HFFc6 (cell line): ENCODE measurements around the gene RRP9. TPM values are rescaled to one million over a fixed set of nuclear protein-coding genes. Genes with fewer than 3 reads are reported as not detected.

ENCODE experiments used
- DNase-seq: peaks from one replicate; pipeline ENCODE4 v3.0.0-alpha.2; 2018
- H3K27ac Mint-ChIP-seq: 2 replicates; pipeline ENCODE4 v1.8.0; 2020; ENCODE audit warnings: mild to moderate bottlenecking, mixed read lengths
- H3K27me3 Mint-ChIP-seq: 2 replicates; pipeline ENCODE4 v1.8.0; 2021; ENCODE audit warnings: mild to moderate bottlenecking, moderate library complexity, mixed read lengths; ENCODE audit not compliant: insufficient read depth
- H3K36me3 Mint-ChIP-seq: 2 replicates; pipeline ENCODE4 v1.8.0; 2021; ENCODE audit warnings: low read depth, mixed read lengths
- H3K4me1 Mint-ChIP-seq: 2 replicates; pipeline ENCODE4 v1.8.0; 2020; ENCODE audit warnings: low read depth, mixed read lengths
- H3K4me3 Mint-ChIP-seq: 2 replicates; pipeline ENCODE4 v1.8.0; 2020; ENCODE audit warnings: mild to moderate bottlenecking, moderate library complexity, mixed read lengths
- H3K9me3 Mint-ChIP-seq: 2 replicates; pipeline ENCODE4 v1.8.0; 2020; ENCODE audit warnings: mild to moderate bottlenecking, mixed read lengths
- total RNA-seq, 6 experiments: library from RNA; stranded (reverse); fragmentation: NEBNext Ultra II Directional; extraction: Animal tissue kit (Norgen Biotek cat#: 25700); gene quantifications; 2 replicates in 1 of 6; 3 replicates in 5 of 6; pipeline ENCODE4 v1.2.3, GENCODE V29; 2021
- TF ChIP-seq, protein P1 (sequence below): fragments of 200-600 bp; sonication (generic); IDR thresholded peaks from 2 replicates; pipeline ENCODE4 v1.5.0; 2021; ENCODE audit warnings: antibody characterized with exemption, mild to moderate bottlenecking

RRP9 gene
- total RNA-seq, 6 experiments from 2014 or later = 30.0 to 36.6 (median 32.5) TPM

DNA sequence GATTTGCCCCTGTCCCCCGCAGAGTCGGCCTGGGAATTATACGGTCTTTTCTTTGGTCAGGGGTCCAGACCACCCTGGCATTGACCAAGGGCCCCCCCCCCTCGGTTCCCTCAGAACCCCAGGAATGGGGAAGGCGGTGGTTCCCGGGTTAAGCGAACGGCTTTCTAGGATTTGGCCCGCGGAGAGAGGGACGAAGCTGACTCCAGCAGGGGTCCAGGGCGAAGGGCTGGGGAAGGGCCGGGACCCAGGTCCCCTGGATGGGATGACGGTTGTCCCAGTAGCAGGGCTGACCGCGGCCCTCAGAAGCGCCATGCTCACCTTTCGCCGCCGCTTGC lies 274 bp downstream of the RRP9 start:
- H3K4me1 Mint-ChIP-seq = peaks cover 32% of the 10 kb centered on the region
- H3K4me3 Mint-ChIP-seq = peak overlapping the region; percentile 89
- no peaks in the 10 kb centered on the region; the same call in 1 of the 2 replicates for H3K27me3 Mint-ChIP-seq
- no peaks in the 10 kb centered on the region for H3K9me3 Mint-ChIP-seq
- H3K36me3 Mint-ChIP-seq = peaks cover 5% of the 10 kb centered on the region
- H3K27ac Mint-ChIP-seq = peak overlapping the region; percentile 53
- TF ChIP-seq, protein P1, sequence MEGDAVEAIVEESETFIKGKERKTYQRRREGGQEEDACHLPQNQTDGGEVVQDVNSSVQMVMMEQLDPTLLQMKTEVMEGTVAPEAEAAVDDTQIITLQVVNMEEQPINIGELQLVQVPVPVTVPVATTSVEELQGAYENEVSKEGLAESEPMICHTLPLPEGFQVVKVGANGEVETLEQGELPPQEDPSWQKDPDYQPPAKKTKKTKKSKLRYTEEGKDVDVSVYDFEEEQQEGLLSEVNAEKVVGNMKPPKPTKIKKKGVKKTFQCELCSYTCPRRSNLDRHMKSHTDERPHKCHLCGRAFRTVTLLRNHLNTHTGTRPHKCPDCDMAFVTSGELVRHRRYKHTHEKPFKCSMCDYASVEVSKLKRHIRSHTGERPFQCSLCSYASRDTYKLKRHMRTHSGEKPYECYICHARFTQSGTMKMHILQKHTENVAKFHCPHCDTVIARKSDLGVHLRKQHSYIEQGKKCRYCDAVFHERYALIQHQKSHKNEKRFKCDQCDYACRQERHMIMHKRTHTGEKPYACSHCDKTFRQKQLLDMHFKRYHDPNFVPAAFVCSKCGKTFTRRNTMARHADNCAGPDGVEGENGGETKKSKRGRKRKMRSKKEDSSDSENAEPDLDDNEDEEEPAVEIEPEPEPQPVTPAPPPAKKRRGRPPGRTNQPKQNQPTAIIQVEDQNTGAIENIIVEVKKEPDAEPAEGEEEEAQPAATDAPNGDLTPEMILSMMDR = no peak
- DNase-seq = no peak

DNA sequence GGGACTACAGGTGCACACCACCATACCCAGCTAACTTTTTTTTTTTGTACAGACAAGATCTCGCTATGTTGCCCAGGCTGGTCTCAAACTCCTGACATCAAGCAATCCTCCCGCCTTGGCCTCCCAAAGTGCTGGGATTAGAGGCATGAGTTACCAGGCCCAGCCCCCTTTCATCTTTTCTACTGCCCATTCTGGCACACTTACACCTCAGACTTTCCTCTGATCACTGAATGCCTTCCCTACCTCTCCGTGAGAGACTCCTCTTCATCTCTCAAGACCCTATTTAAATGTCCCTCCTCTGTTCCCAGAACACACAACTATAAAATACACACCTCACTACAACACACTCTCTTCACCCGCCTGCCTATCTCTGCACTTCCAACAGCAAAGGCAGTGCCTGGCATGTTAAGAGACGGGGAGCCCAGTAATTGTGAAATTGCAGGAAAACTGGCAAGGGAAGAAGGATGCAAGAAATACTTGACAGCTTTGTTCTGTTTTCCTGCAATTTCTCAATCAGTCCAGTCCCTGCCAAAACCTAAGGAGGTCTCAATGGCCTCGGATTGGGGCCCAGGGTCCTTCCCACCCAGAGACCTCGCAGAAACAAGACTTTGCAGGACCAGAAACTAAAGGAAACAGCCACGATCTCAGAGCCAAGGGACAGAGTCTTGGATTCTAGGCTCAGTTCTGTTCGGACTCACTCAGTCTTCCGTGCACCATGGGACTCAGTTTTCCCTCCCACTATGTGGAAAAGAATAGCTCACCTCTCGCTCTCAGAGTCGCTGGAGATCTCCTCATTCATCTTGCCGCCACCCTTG lies 849 bp downstream of the RRP9 start:
- DNase-seq = no peak
- TF ChIP-seq, protein P1 = no peak

DNA sequence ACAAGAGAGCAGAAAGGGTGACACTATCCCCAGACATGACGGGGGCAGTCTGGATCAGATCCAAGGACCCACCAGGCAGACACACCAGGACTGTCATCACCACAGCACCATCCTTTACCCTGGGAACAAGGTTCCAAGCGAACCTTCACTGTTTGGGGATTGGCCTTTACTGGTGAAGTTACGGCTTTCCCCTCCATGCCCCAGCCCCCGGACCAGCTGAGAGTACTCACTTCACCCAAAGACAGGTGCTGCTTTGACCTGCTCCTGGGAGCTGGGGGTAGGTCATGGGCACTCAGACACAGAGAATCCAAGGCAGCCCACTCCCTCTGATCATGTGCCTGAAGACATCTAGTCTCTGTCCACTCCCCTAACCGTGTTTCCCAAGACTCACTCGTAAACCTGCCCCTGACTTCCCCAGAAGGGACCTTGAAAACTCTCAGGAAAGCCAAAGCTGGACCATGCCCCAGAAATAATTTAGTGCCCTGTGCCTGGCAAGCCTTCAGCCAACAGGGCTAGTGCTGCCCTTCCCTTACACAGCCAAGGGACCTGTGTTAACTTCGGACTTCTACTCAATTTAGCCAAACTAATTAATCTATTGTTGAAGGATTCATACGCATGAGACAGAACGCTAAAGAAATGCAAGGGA lies 2.8 kb downstream of the RRP9 start:
- TF ChIP-seq, protein P1 = no peak
- DNase-seq = no peak
- H3K27ac Mint-ChIP-seq = no peak overlapping the region
- peaks cover 15% of the 10 kb centered on the region for H3K36me3 Mint-ChIP-seq
- H3K9me3 Mint-ChIP-seq = no peaks in the 10 kb centered on the region
- no peaks in the 10 kb centered on the region; the same call in none of the 2 replicates for H3K27me3 Mint-ChIP-seq
- no peak overlapping the region for H3K4me3 Mint-ChIP-seq
- peaks cover 32% of the 10 kb centered on the region for H3K4me1 Mint-ChIP-seq

More for the DNA sequence above, 849 bp downstream of the RRP9 start:
- Mint-ChIP-seq H3K27ac (peak overlapping the region; percentile 53), H3K36me3 (peaks cover 9% of the 10 kb centered on the region), H3K4me1 (peaks cover 32% of the 10 kb centered on the region), H3K9me3 (no peaks in the 10 kb centered on the region), H3K27me3 (no peaks in the 10 kb centered on the region; the same call in none of the 2 replicates), H3K4me3 (peak overlapping the region; percentile 89)

DNA sequence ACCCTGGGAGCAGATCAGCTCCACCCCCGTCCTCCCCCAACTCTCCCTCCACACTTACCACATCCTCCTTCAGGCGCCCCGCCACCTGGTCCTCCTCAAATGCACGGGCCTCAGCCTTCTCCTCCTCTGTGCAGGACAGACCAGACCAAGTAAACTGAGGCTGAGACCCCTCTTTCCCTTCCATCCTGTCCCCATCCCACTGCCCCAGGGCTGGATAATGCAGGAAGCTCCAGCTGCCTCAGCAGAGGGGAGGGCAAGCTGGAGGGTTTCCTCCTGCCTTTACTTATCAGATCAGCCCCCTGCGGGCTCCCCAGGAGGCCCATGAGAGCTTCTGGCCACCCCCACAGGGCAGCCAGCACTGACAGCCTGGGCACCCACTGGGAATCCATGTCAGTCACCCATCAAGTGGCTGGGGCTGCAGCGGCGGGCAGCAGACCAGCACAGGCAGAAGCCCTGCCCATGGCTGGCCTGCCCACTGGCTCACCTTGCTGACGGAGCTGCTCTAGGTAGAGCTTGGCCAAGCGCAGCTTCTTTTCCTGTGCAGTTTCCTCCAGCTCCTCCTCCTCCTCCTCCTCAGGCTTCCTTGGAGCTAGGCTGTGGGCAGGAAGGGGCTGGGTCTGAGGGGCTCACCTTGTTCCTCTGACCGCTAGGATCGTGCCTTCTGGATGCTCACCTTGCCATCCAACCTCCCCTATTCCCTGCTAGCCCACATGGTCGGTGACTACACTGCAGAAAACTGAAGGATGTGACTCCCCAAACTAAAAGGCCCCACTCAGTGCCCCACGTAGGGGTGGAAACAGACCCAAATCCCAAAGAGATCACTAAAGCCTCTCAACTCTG lies 3.9 kb downstream of the RRP9 start:
- Mint-ChIP-seq H3K9me3 (no peaks in the 10 kb centered on the region), H3K36me3 (peaks cover 19% of the 10 kb centered on the region), H3K27ac (no peak overlapping the region), H3K4me1 (peaks cover 29% of the 10 kb centered on the region), H3K4me3 (no peak overlapping the region), H3K27me3 (no peaks in the 10 kb centered on the region; the same call in none of the 2 replicates)
- TF ChIP-seq, protein P1 = no peak
- no peak for DNase-seq

DNA sequence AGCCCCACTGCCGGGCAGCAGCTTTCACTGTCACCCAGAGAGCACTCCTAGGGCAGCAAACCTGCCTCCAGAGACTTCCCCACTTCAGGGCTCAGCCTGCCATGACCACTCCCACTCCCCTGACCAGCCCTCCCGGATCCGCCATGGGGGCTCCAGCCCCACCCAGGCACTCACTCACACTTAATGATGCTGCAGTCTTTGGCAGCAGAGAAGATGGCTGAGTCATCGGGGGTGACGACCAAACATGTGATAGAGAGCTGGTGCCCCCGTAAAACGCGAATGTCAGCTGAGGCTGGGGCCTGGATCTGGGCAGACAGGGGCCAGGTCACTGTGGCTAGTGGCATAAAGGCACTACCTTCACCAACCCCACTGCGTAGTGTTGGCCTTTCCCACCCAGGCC lies 4.7 kb downstream of the RRP9 start:
- no peaks in the 10 kb centered on the region for H3K9me3 Mint-ChIP-seq
- H3K27ac Mint-ChIP-seq = no peak overlapping the region
- peaks cover 22% of the 10 kb centered on the region for H3K4me1 Mint-ChIP-seq
- TF ChIP-seq, protein P1 = no peak
- H3K27me3 Mint-ChIP-seq = no peaks in the 10 kb centered on the region; the same call in none of the 2 replicates
- H3K36me3 Mint-ChIP-seq = peaks cover 19% of the 10 kb centered on the region
- no peak for DNase-seq
- no peak overlapping the region for H3K4me3 Mint-ChIP-seq
